OCI-LY1 (cell line): ENCODE results near the gene CHMP1B.

Source experiments
- H2AFZ ChIP-seq: fragments of 200-600 bp; sonication (generic), shearing (Covaris generic); 2 replicates; pipeline ENCODE4 v1.6.0; 2014; ENCODE audit warnings: antibody characterized with exemption, mild to moderate bottlenecking, low read length
- H3F3A ChIP-seq: fragments of 200-600 bp; sonication (generic), shearing (Covaris generic); 2 replicates; pipeline ENCODE4 v1.6.0; 2014; ENCODE audit warnings: mild to moderate bottlenecking, antibody characterized with exemption, low read length, moderate library complexity; ENCODE audit not compliant: insufficient read depth
- H3K27ac ChIP-seq: fragments of 200-600 bp; sonication (generic); 2 replicates; pipeline ENCODE4 v1.5.1; 2014; ENCODE audit warnings: low read length, mixed run types, mild to moderate bottlenecking, low read depth; ENCODE audit not compliant: poor library complexity, severe bottlenecking
- H3K27me3 ChIP-seq: fragments of 200-600 bp; sonication (generic); 2 replicates; pipeline ENCODE4 v1.6.0; 2014; ENCODE audit warnings: antibody characterized with exemption, mild to moderate bottlenecking, low read length, moderate library complexity; ENCODE audit not compliant: insufficient read depth
- H3K36me3 ChIP-seq: fragments of 200-600 bp; sonication (generic); 2 replicates; pipeline ENCODE4 v1.6.1; 2014; ENCODE audit warnings: mild to moderate bottlenecking, antibody characterized with exemption, low read length, moderate library complexity, mixed read lengths; ENCODE audit not compliant: insufficient read depth
- H3K4me1 ChIP-seq: fragments of 200-600 bp; sonication (generic); 2 replicates; pipeline ENCODE4 v1.5.1; 2014; ENCODE audit warnings: mild to moderate bottlenecking, low read length, moderate library complexity; ENCODE audit not compliant: insufficient read depth, severe bottlenecking
- H3K4me2 ChIP-seq: fragments of 200-600 bp; sonication (generic), shearing (Covaris generic); 2 replicates; pipeline ENCODE4 v1.6.1; 2014; ENCODE audit warnings: low read length
- H3K4me3 ChIP-seq: fragments of 200-600 bp; sonication (generic); 2 replicates; pipeline ENCODE4 v1.5.1; 2014; ENCODE audit warnings: low read length, low read depth, mild to moderate bottlenecking, mixed read lengths; ENCODE audit not compliant: poor library complexity, severe bottlenecking
- H3K79me2 ChIP-seq: fragments of 200-600 bp; shearing (Covaris generic); 2 replicates; pipeline ENCODE4 v1.6.1; 2016; ENCODE audit warnings: mixed run types, low read length, mixed read lengths; ENCODE audit not compliant: insufficient read depth
- H3K9ac ChIP-seq: fragments of 200-600 bp; sonication (generic), shearing (Covaris generic); 2 replicates; pipeline ENCODE4 v1.6.1; 2014; ENCODE audit warnings: mild to moderate bottlenecking, low read length, mixed read lengths
- H3K9me2 ChIP-seq: fragments of 200-600 bp; sonication (generic), shearing (Covaris generic); 2 replicates; pipeline ENCODE4 v1.6.1; 2014; ENCODE audit warnings: low read depth, mild to moderate bottlenecking, low read length, mixed read lengths
- H3K9me3 ChIP-seq: fragments of 200-600 bp; shearing (Covaris generic); 2 replicates; pipeline ENCODE4 v1.6.1; 2014; ENCODE audit warnings: low read length, mixed read lengths
- H4K20me1 ChIP-seq: fragments of 200-600 bp; sonication (generic), shearing (Covaris generic); 2 replicates; pipeline ENCODE4 v1.6.0; 2016; ENCODE audit warnings: mild to moderate bottlenecking, low read length; ENCODE audit not compliant: insufficient read depth
- EZH2 ChIP-seq: fragments of 200-600 bp; sonication (generic), shearing (Covaris generic); IDR thresholded peaks from 2 replicates; pipeline ENCODE4 v1.8.0; 2017; ENCODE audit warnings: borderline replicate concordance, mixed run types, mild to moderate bottlenecking, antibody characterized with exemption, low read length, moderate library complexity, mixed read lengths
- TF ChIP-seq, protein P1 (sequence below): fragments of 200-600 bp; sonication (generic), shearing (Covaris generic); IDR thresholded peaks from 2 replicates; pipeline ENCODE4 v1.5.1; 2017; ENCODE audit warnings: mild to moderate bottlenecking, antibody characterized with exemption, low read length, moderate library complexity, mixed read lengths

Gene CHMP1B

DNA sequence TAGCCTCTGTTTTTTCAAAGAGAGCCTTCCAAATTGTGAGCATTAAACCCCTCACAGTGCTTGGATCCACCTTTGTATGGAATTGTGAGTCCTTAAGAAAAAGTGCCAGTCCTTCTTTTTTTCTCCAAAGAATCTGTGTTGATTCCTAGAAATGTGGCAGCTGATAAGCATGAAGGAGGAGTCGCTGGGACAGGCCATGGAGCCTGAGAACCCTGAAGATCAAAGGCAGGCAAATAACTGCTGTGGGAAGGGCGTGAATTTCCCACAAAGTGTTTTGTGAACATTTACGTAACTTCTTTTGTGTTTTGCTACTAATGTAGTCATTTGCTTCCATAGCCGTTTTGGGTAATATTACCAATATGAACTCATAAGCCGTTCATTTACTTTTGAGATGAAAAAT is 27.7 kb upstream of the CHMP1B start:
- Histone ChIP-seq H3K4me3 (no peak overlapping the region), H3K9me3 (0 out of 2 replicates have a peak, but pooled peaks cover 3% of the 10 kb centered on the region), H3K36me3 (no peaks in the 10 kb centered on the region), H3K79me2 (no peaks in the 10 kb centered on the region), H4K20me1 (no peaks in the 10 kb centered on the region), H3K9ac (no peak overlapping the region), H3K9me2 (no peaks in the 10 kb centered on the region), H3K4me1 (no peaks in the 10 kb centered on the region), H2AFZ (no peak overlapping the region), H3F3A (no peaks in the 10 kb centered on the region), H3K4me2 (no peak overlapping the region), H3K27ac (no peak overlapping the region), H3K27me3 (peaks cover 12% of the 10 kb centered on the region; the same call in 1 of the 2 replicates)
- TF ChIP-seq, protein P1, sequence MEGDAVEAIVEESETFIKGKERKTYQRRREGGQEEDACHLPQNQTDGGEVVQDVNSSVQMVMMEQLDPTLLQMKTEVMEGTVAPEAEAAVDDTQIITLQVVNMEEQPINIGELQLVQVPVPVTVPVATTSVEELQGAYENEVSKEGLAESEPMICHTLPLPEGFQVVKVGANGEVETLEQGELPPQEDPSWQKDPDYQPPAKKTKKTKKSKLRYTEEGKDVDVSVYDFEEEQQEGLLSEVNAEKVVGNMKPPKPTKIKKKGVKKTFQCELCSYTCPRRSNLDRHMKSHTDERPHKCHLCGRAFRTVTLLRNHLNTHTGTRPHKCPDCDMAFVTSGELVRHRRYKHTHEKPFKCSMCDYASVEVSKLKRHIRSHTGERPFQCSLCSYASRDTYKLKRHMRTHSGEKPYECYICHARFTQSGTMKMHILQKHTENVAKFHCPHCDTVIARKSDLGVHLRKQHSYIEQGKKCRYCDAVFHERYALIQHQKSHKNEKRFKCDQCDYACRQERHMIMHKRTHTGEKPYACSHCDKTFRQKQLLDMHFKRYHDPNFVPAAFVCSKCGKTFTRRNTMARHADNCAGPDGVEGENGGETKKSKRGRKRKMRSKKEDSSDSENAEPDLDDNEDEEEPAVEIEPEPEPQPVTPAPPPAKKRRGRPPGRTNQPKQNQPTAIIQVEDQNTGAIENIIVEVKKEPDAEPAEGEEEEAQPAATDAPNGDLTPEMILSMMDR: no peak
- TF ChIP-seq EZH2: no peak

DNA sequence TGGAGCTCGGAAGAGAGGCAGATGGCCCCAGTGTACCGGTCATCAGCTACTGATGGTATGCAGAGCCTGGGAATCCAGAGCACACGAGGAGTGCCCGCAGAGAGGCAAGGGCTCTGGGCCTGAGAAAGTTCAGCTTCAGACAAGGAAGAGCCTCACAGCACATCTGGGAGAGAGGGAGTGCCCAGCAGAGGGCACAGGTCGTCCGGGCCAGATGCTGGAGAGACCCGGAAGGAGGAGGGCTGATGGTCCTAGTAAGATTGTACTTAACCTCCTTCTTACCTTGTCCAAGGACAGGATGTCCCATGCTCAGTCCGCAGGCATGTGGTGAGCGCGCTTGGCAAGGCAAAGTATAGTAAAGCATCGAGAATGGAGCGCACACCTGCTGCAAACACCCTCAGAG is 24.4 kb upstream of the CHMP1B start:
- no peak overlapping the region for H3K9ac ChIP-seq
- no peaks in the 10 kb centered on the region for H3K9me2 ChIP-seq
- no peaks in the 10 kb centered on the region for H4K20me1 ChIP-seq
- H3K4me2 ChIP-seq: no peak overlapping the region
- no peak overlapping the region for H3K27ac ChIP-seq
- H3K9me3 ChIP-seq: no peaks in the 10 kb centered on the region
- H2AFZ ChIP-seq: no peak overlapping the region
- TF ChIP-seq EZH2: no peak
- TF ChIP-seq, protein P1: peak; percentile 26; the same call in 1 of the 2 replicates
- no peaks in the 10 kb centered on the region for H3K4me1 ChIP-seq
- H3K79me2 ChIP-seq: no peaks in the 10 kb centered on the region
- no peaks in the 10 kb centered on the region for H3F3A ChIP-seq
- H3K36me3 ChIP-seq: no peaks in the 10 kb centered on the region
- 0 out of 2 replicates have a peak, but pooled peaks cover 7% of the 10 kb centered on the region for H3K27me3 ChIP-seq
- no peak overlapping the region for H3K4me3 ChIP-seq

DNA sequence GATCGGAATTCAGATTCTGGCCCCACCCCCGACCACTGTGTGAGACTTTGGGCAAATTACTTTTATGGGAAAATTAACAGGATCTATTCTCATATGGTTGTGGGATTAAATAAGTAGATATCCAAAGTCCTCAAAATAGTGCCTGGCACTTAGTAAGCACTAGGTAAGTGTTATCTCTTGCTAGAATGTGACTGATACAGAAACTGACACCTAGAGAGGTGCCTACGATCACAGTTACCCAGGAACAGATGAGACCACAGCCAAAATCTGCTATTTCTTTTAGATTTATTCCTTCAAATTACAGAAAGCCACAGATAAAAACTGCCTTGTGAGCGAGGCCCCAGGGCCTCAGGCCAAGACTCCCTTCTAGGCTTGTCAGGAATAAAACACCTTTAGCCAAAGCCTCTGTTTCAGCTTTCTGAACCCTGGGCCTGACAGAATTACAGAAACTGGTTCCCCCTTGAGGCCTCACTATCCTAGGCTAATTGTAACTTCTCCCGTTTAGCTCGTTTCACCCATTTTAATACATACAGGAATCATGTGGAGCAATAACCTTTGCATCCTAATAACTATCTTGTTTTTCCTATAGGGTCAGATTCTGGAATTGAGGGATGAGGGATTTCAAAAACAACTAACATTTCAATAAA is 22.3 kb upstream of the CHMP1B start:
- H3K9me2 ChIP-seq: no peaks in the 10 kb centered on the region
- no peaks in the 10 kb centered on the region for H3F3A ChIP-seq
- H3K4me3 ChIP-seq: no peak overlapping the region
- no peaks in the 10 kb centered on the region for H3K79me2 ChIP-seq
- 0 out of 2 replicates have a peak, but pooled peaks cover 7% of the 10 kb centered on the region for H3K27me3 ChIP-seq
- H4K20me1 ChIP-seq: no peaks in the 10 kb centered on the region
- H2AFZ ChIP-seq: no peak overlapping the region
- H3K9ac ChIP-seq: no peak overlapping the region
- TF ChIP-seq EZH2: no peak
- TF ChIP-seq, protein P1: no peak
- no peaks in the 10 kb centered on the region for H3K36me3 ChIP-seq
- H3K4me1 ChIP-seq: no peaks in the 10 kb centered on the region
- H3K4me2 ChIP-seq: no peak overlapping the region
- H3K27ac ChIP-seq: no peak overlapping the region
- no peaks in the 10 kb centered on the region for H3K9me3 ChIP-seq
